HG03103 (cell line): Measurements from ENCODE around the gene HIPK2.
"Not testable (repeated sequence)": the region's sequence is repeated elsewhere in the genome, so short reads cannot be mapped to it uniquely, and the experiment has no call there.

Experiments used
- ATAC-seq: cut with Tn5 transposase; IDR thresholded peaks from one replicate; pipeline ENCODE4 v1.9.1; 2021; ENCODE audit warnings: low read depth; ENCODE audit not compliant: unreplicated experiment

The HIPK2 gene

GRCh38 chr7:139560199-139560598 lies 217.6 kb downstream of the HIPK2 start:
- no peak for ATAC-seq

GRCh38 chr7:139559364-139560105 lies 218.3 kb downstream of the HIPK2 start:
- no peak for ATAC-seq

- no peak for ATAC-seq
Measured at GRCh38 chr7:139557857-139558581, 219.8 kb downstream of the HIPK2 start.

GRCh38 chr7:139553991-139554700 lies 223.7 kb downstream of the HIPK2 start:
- ATAC-seq = not testable (repeated sequence)

- ATAC-seq = no peak
Measured at GRCh38 chr7:139548302-139549028, 229.3 kb downstream of the HIPK2 start.

GRCh38 chr7:139544645-139545044 lies 233.2 kb downstream of the HIPK2 start:
- ATAC-seq = no peak

GRCh38 chr7:139543801-139544603 lies 233.8 kb downstream of the HIPK2 start:
- no peak for ATAC-seq

- ATAC-seq = no peak
Measured at GRCh38 chr7:139542308-139543151, 235.3 kb downstream of the HIPK2 start.

- no peak for ATAC-seq
Measured at GRCh38 chr7:139541600-139542307, 236.0 kb downstream of the HIPK2 start.

- ATAC-seq = no peak
Measured at GRCh38 chr7:139540203-139540602, 237.6 kb downstream of the HIPK2 start.

GRCh38 chr7:139538881-139539635 lies 238.7 kb downstream of the HIPK2 start:
- ATAC-seq = no peak

- no peak for ATAC-seq
Measured at GRCh38 chr7:139536152-139536551, 241.6 kb downstream of the HIPK2 start.

GRCh38 chr7:139534966-139535651 lies 242.7 kb downstream of the HIPK2 start:
- ATAC-seq = no peak

- ATAC-seq = no peak
Measured at GRCh38 chr7:139534096-139534495, 243.7 kb downstream of the HIPK2 start.

GRCh38 chr7:139532636-139533155 lies 245.1 kb downstream of the HIPK2 start:
- ATAC-seq = no peak

GRCh38 chr7:139531094-139531493 lies 246.7 kb downstream of the HIPK2 start:
- ATAC-seq = no peak
